ENCODE data around the gene MYCBPAP.

GRCh38 chr17:50557630-50558029, 49.4 kb downstream of the MYCBPAP start:
- no peak for TF ChIP-seq POLR2A (IDR thresholded peaks at IDR 0.05)
- TF ChIP-seq CTCF (IDR thresholded peaks at IDR 0.05 in 4 of 5, conservative IDR thresholded peaks at IDR 0.05 in 1 of 5) = no peak
